GM12873 (cell line): ENCODE results near the gene KCNK17.
A peak's percentile ranks its signal among the peaks of the same experiment; 100 is the strongest.

ENCODE experiments used
- TF ChIP-seq, protein P1 (sequence below): IDR thresholded peaks from 2 replicates; pipeline ENCODE4 v1.5.1; 2012; ENCODE audit warnings: low read depth, mild to moderate bottlenecking, moderate library complexity, low read length, control low read depth; ENCODE audit not compliant: insufficient read depth; ENCODE audit errors: missing control alignments

Gene KCNK17, protein sequence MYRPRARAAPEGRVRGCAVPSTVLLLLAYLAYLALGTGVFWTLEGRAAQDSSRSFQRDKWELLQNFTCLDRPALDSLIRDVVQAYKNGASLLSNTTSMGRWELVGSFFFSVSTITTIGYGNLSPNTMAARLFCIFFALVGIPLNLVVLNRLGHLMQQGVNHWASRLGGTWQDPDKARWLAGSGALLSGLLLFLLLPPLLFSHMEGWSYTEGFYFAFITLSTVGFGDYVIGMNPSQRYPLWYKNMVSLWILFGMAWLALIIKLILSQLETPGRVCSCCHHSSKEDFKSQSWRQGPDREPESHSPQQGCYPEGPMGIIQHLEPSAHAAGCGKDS

DNA sequence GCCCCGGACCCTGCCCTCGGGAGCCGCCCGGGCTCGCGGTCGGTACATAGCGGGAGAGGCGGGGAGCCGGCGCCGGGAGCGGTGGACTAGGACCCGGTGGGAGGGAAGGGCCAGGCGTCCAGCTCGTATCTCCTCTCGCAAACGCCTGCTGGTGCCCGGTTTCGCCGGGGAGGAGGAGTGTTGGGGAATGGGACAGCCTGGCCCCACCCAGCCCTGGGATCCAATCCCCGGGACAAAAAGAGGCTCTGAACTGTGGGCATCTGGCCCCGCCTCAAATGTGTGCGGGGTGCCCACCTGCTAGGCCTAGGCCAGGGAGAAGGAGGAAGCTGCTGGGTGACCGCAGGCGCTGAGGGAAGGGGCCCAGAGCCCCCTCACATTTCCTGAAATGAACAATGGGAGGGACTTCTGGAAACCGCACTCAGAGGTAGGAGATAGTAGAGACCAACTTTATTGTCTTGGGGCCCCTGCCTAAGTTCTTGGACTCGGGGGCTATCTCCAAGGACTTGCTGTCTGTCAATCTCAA is at the start of gene KCNK17:
KCNK17 (minus strand) TSS at position 147 of the 523 bp plus-strand sequence; CDS start at position 48, 99 bp downstream.
- TF ChIP-seq, protein P1, sequence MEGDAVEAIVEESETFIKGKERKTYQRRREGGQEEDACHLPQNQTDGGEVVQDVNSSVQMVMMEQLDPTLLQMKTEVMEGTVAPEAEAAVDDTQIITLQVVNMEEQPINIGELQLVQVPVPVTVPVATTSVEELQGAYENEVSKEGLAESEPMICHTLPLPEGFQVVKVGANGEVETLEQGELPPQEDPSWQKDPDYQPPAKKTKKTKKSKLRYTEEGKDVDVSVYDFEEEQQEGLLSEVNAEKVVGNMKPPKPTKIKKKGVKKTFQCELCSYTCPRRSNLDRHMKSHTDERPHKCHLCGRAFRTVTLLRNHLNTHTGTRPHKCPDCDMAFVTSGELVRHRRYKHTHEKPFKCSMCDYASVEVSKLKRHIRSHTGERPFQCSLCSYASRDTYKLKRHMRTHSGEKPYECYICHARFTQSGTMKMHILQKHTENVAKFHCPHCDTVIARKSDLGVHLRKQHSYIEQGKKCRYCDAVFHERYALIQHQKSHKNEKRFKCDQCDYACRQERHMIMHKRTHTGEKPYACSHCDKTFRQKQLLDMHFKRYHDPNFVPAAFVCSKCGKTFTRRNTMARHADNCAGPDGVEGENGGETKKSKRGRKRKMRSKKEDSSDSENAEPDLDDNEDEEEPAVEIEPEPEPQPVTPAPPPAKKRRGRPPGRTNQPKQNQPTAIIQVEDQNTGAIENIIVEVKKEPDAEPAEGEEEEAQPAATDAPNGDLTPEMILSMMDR = no peak

DNA sequence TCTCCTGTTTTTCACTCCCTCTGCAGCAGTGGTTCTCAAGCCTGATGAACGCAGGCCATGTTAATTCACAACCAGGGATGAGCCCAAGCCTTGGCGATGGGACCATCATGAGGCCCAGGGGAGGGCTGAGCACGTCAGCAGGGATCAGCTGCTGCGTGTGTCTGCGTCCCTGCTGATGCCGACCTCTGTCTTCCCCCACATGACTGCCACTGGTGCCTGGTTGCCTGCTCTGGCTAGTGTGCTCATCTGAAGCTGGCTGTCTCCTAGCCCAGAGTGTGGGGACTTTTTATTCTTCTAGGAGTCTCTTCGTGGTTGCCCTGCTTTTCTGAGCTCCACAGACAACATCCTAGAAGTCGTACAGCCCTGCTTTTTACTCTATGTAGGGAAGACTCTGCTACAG is 49.1 kb upstream of the KCNK17 start:
- TF ChIP-seq, protein P1 = no peak

DNA sequence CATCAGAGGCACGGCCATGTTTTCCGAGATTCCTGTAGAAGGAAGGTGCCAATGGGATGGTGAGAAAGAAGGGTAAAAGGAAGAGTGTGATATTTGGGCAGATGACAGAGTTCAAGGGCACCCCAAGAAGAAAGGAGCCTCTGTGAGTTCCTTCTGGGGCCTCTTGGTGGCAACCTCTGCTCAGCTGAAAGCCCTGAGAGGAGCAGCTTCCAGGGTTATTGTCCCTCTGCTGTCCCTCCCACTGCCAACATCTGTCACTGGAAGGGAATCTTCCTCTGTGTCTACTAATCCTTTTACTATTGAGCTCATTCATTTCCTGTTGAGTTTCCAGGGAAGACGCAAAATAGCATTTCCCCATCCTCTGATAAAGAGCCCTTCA is 48.3 kb upstream of the KCNK17 start:
- TF ChIP-seq, protein P1 = peak; percentile 25

DNA sequence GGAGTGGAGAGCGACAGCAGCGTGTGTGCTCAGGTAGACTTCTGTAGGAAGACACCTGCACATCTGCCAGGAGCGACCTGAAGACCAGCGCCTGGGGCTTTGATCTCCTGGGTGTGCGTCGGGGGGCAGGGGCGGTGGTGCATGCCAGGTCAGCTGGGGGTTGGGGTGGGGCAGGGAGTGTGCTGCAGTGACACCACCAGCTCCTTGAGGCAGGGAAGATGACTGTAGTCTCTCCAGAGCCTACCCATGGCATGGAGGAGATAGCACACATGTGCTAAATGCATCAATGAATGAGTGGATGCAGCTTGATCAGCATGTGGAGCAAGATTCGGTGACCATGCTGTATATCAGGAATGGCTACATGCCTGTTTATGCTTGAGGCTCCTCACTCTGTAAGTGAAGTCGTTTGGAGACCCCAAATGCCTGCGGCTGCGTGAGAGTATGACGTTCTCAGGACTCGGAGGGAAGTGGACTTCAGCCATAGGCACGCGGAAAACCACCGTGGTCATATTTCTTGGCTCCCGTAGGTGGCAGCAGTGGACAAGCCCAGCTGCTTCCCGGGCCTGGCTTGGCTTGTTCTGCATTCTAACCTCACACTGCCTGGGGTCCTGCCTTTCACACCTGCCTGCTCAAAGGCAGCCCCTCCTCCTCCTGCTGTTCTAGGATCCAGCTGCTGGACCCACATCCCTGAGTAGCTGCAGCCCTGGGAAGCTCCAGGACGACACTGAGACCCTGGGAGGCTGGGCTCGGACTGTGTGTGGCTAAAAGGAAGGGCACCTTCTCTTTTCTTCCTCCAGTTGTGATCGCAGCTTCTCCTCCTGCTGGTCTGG is 47.7 kb upstream of the KCNK17 start:
- TF ChIP-seq, protein P1 = peak; percentile 93

DNA sequence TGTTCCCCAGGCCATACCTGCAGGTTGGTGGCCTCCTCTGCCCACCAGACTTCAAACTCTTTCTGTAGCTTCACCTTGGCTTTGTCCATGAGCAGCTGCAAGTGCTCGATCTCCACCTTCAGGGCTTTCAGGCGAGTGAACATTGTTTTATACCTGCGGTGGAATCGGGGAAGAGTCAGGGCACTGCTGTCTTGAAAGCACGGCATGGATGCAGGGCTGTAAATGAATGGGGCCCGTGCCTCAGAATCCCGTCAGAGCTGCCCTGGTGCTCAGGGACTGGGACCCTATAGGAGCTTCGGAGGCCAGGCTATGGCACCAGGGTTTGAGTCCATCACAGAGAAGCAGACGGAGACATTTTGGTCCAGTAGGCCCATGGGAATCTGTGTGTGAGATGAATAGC is 46.2 kb upstream of the KCNK17 start:
- TF ChIP-seq, protein P1 = no peak

DNA sequence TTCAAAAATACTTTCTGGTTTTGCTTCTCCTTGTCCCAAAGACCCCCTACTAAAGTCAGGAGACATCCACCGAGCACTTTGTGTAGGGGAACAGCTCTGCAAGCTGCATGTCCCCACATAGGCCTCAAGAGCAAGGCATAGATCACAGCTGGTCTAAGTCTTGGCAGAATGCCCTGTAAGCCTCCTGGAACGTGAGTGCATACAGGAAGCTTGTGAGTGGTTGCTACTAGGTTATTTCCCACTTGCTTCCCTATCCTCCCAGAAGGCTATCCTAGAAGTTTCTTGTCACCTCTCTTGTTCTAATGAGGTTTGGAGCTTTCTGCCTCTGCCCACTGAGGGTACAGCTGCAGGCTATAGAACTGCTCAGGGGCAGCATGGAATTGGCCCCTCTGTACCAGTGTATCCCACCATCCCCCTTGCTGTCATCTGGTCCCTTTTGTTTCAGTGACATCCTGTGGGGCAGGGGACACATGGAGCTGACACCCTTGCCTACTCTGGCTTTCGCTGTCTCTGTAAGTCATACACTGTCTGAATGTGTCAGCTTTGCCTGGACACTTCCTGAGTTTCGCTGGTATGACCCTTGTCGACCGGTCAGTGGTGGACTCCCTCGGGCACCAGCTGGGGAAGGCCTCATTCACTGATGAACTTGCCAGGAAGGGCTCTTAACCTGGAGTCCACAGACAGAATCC is 43.9 kb upstream of the KCNK17 start:
- TF ChIP-seq, protein P1 = no peak
